ENCODE measurements around the gene NLRC5. TPM values are rescaled to one million over a fixed set of nuclear protein-coding genes. Genes with fewer than 3 reads are reported as not detected.

The NLRC5 gene
- total RNA-seq, 1 experiment from 2014 or later, result 0.98 TPM

DNA sequence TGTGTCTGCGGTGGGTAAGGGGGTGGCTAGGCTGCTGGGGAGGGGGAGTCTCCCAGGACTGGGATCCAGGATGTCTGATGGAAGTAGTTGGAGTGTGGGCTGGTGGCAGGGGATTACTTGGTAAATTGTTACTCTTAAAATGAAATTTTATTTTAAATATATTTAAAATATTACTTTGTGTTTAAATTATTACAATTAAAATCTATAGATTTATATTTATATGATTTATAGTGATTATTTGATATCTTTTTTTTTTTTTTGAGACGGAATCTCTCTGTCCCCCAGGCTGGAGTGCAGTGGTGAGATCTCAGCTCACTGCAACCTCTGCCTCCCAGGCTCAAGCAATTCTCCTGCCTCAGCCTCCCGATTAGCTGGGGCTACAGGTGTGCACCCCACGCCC lies 121.6 kb downstream of the NLRC5 start:
- H3K4me1 ChIP-seq (ENCODE audit: insufficient read depth, low read length), result no peaks in the 10 kb centered on the region
- no peaks in the 10 kb centered on the region for H3K27me3 ChIP-seq (ENCODE audit: low read length)
- H3F3A ChIP-seq (ENCODE audit: low read length, unreplicated experiment), result no peaks in the 10 kb centered on the region
- POLR2A ChIA-PET (ENCODE audit: unreplicated experiment), result no interaction called here
- no peaks in the 10 kb centered on the region for H3K79me2 ChIP-seq (ENCODE audit: low read length)
- no peaks in the 10 kb centered on the region for H3K9me3 ChIP-seq (ENCODE audit: low read length)
- H3K4me2 ChIP-seq (ENCODE audit: low read length), result no peak overlapping the region
- ATAC-seq (no peak), DNase-seq (no peak)
- intact Hi-C loops (cut with micrococcal nuclease), result no loop called here
- H3K4me3 ChIP-seq (ENCODE audit: low read length), result no peak overlapping the region
- no peaks in the 10 kb centered on the region for H3K36me3 ChIP-seq (ENCODE audit: low read depth, low read length)
- no peak overlapping the region for H2AFZ ChIP-seq (ENCODE audit: low read length)
- CTCF ChIA-PET, result no interaction called here
- no peaks in the 10 kb centered on the region for H4K20me1 ChIP-seq (ENCODE audit: low read length)
- no peaks in the 10 kb centered on the region for H3K9me2 ChIP-seq (replicated peaks; ENCODE audit: low read length)
- no TSS peak for BruUV-seq (replicated peaks)
- no peak overlapping the region for H3K9ac ChIP-seq (ENCODE audit: low read length)
- H3K27ac ChIP-seq (ENCODE audit: low read length), result no peak overlapping the region
- TF ChIP-seq EZH2phosphoT487 (IDR thresholded peaks at IDR 0.05; ENCODE audit: borderline replicate concordance, low read length) (no peak), EZH2 (IDR thresholded peaks at IDR 0.05; ENCODE audit: low read length, unreplicated experiment) (no peak)
- TF ChIP-seq, protein P1, sequence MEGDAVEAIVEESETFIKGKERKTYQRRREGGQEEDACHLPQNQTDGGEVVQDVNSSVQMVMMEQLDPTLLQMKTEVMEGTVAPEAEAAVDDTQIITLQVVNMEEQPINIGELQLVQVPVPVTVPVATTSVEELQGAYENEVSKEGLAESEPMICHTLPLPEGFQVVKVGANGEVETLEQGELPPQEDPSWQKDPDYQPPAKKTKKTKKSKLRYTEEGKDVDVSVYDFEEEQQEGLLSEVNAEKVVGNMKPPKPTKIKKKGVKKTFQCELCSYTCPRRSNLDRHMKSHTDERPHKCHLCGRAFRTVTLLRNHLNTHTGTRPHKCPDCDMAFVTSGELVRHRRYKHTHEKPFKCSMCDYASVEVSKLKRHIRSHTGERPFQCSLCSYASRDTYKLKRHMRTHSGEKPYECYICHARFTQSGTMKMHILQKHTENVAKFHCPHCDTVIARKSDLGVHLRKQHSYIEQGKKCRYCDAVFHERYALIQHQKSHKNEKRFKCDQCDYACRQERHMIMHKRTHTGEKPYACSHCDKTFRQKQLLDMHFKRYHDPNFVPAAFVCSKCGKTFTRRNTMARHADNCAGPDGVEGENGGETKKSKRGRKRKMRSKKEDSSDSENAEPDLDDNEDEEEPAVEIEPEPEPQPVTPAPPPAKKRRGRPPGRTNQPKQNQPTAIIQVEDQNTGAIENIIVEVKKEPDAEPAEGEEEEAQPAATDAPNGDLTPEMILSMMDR (conservative IDR thresholded peaks at IDR 0.05; ENCODE audit: low read depth, low read length), result no peak

DNA sequence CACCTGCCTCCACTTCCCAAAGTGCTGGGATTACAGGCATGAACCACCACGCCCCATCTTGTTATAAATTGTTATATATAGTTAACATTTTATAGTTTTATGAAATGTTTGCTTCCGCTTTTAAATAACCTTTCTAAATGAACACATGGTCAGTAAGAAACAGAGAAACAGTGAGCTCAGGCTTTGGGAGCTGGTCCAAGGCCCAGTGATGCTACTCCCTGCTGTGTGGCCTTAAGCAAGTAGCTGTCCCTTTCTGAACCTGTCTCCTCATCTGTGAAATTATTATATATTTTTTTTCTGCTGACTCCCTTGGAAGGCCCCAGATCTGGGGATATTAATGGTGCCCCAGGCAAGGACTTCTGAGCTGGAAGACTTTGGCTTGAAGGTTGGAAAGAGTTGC lies 122.1 kb downstream of the NLRC5 start:
- Histone ChIP-seq H3K4me2 (ENCODE audit: low read length) (no peak overlapping the region), H2AFZ (ENCODE audit: low read length) (no peak overlapping the region), H3K4me3 (ENCODE audit: low read length) (no peak overlapping the region), H3K9me2 (replicated peaks; ENCODE audit: low read length) (no peaks in the 10 kb centered on the region), H3K9ac (ENCODE audit: low read length) (no peak overlapping the region), H3K4me1 (ENCODE audit: insufficient read depth, low read length) (no peaks in the 10 kb centered on the region), H3K79me2 (ENCODE audit: low read length) (no peaks in the 10 kb centered on the region), H3K27me3 (ENCODE audit: low read length) (no peaks in the 10 kb centered on the region), H3F3A (ENCODE audit: low read length, unreplicated experiment) (no peaks in the 10 kb centered on the region), H3K9me3 (ENCODE audit: low read length) (no peaks in the 10 kb centered on the region), H3K27ac (ENCODE audit: low read length) (no peak overlapping the region), H4K20me1 (ENCODE audit: low read length) (no peaks in the 10 kb centered on the region), H3K36me3 (ENCODE audit: low read depth, low read length) (no peaks in the 10 kb centered on the region)
- ATAC-seq (no peak), DNase-seq (no peak)
- POLR2A ChIA-PET (ENCODE audit: unreplicated experiment), result no interaction called here
- CTCF ChIA-PET, result no interaction called here
- intact Hi-C loops (cut with micrococcal nuclease), result no loop called here
- no TSS peak for BruUV-seq (replicated peaks)
- TF ChIP-seq, protein P1 (conservative IDR thresholded peaks at IDR 0.05; ENCODE audit: low read depth, low read length), result no peak
- TF ChIP-seq EZH2 (IDR thresholded peaks at IDR 0.05; ENCODE audit: low read length, unreplicated experiment), result no peak
- TF ChIP-seq EZH2phosphoT487 (IDR thresholded peaks at IDR 0.05; ENCODE audit: borderline replicate concordance, low read length), result no peak

DNA sequence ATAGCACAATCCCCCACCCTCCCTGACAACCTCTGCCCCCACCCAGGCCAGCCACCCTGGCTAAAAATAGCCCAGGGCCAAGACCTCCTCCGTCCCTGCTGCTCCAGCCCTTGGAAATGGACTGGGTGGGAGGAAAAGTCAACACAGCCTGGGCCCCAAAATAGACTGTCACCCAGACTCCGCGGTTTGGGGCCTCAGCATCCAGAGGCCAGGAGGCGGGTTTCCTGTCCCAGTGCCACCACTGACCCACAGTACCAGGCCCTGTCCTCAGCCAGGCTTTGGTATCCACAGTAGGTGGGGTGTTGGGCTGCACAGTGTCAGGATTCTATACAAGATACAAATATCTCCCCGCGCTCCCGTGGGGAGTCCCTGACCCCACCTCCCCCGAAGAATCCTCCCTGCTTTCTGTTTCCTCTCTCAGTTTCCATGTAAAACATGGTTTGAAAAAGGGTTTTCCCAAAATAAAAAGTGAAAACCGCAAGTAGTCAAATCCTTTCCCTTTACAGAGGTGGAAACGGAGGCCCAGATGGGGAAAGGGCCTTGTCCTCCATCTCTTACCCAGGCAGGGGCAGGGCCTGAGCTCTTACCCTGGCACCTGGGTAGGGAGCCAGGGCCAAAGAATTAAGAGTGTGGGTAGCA lies 123.2 kb downstream of the NLRC5 start:
- Histone ChIP-seq H3K9me3 (ENCODE audit: low read length) (no peaks in the 10 kb centered on the region), H3K79me2 (ENCODE audit: low read length) (no peaks in the 10 kb centered on the region), H3K4me2 (ENCODE audit: low read length) (no peak overlapping the region), H3K4me1 (ENCODE audit: insufficient read depth, low read length) (no peaks in the 10 kb centered on the region), H3K27ac (ENCODE audit: low read length) (no peak overlapping the region), H3F3A (ENCODE audit: low read length, unreplicated experiment) (no peaks in the 10 kb centered on the region), H3K9ac (ENCODE audit: low read length) (no peak overlapping the region), H3K27me3 (ENCODE audit: low read length) (no peaks in the 10 kb centered on the region), H3K4me3 (ENCODE audit: low read length) (no peak overlapping the region), H3K36me3 (ENCODE audit: low read depth, low read length) (no peaks in the 10 kb centered on the region), H3K9me2 (replicated peaks; ENCODE audit: low read length) (no peaks in the 10 kb centered on the region), H4K20me1 (ENCODE audit: low read length) (no peaks in the 10 kb centered on the region), H2AFZ (ENCODE audit: low read length) (no peak overlapping the region)
- no TSS peak for BruUV-seq (replicated peaks)
- ChIA-PET POLR2A (ENCODE audit: unreplicated experiment) (no interaction called here), CTCF (no interaction called here)
- no peak for ATAC-seq
- DNase-seq, result no peak
- TF ChIP-seq, protein P1 (conservative IDR thresholded peaks at IDR 0.05; ENCODE audit: low read depth, low read length), result no peak
- TF ChIP-seq EZH2phosphoT487 (IDR thresholded peaks at IDR 0.05; ENCODE audit: borderline replicate concordance, low read length) (no peak), EZH2 (IDR thresholded peaks at IDR 0.05; ENCODE audit: low read length, unreplicated experiment) (no peak)
- intact Hi-C loops (cut with micrococcal nuclease), result no loop called here
